Cardiac muscle cell (in vitro differentiated cells and primary cell): ENCODE measurements around the gene ZSCAN1. TPM values are rescaled to one million over a fixed set of nuclear protein-coding genes. Genes with fewer than 3 reads are reported as not detected.

Source experiments
- DNase-seq, 2 donors: peaks; one replicate each; pipeline versions ENCODE4 v3.0.0 to v3.0.0-alpha.2; 2010 to 2017; ENCODE audit warnings: low read depth in 1 of 2, low spot score in 1 of 2
- H3K27ac ChIP-seq: fragments of 200-600 bp; sonication (generic); 2 replicates; pipeline ENCODE4 v1.5.1; 2016
- H3K27me3 ChIP-seq: fragments of 200-600 bp; sonication (generic); 2 replicates; pipeline ENCODE4 v1.6.0; 2016; ENCODE audit warnings: control low read depth
- H3K36me3 ChIP-seq: fragments of 200-600 bp; sonication (generic); 2 replicates; pipeline ENCODE4 v1.5.1; 2016; ENCODE audit warnings: control low read depth
- H3K4me1 ChIP-seq: fragments of 200-600 bp; sonication (generic); 2 replicates; pipeline ENCODE4 v1.8.1; 2017; ENCODE audit warnings: low read depth, mild to moderate bottlenecking, mixed run types
- H3K4me3 ChIP-seq: fragments of 200-600 bp; sonication (generic); 2 replicates; pipeline ENCODE4 v1.5.1; 2016; ENCODE audit warnings: mild to moderate bottlenecking
- H3K9me3 ChIP-seq: fragments of 200-600 bp; sonication (generic); 2 replicates; pipeline ENCODE4 v1.5.1; 2017; ENCODE audit warnings: low read depth, mild to moderate bottlenecking, control low read depth
- CTCF ChIP-seq: IDR thresholded peaks from 2 replicates; pipeline ENCODE4 v1.5.1; 2012; ENCODE audit warnings: low read depth, mild to moderate bottlenecking, low read length
- polyA plus RNA-seq: library from polyadenylated mRNA; unstranded; fragments of >200 nt; fragmentation: Nextera tagmentation; extraction: Ambion mirVana; gene quantifications from 2 replicates; pipeline ENCODE4 v1.2.1, GENCODE V29; 2016
- total RNA-seq: library from RNA; depleted of rRNA; stranded (reverse); fragments of >200 nt; gene quantifications from 2 replicates; pipeline ENCODE4 v1.2.3, GENCODE V29; 2016

Gene ZSCAN1, protein sequence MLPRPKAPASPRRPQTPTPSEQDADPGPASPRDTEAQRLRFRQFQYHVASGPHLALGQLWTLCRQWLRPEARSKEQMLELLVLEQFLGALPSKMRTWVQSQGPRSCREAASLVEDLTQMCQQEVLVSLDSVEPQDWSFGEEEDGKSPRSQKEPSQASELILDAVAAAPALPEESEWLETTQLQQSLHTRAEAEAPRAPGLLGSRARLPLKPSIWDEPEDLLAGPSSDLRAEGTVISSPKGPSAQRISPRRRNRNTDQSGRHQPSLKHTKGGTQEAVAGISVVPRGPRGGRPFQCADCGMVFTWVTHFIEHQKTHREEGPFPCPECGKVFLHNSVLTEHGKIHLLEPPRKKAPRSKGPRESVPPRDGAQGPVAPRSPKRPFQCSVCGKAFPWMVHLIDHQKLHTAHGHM
- 31.9 and 38.4 TPM in 2 replicates for total RNA-seq
- 22.0 and 24.6 TPM in 2 replicates for polyA plus RNA-seq

- TF ChIP-seq CTCF = no peak
- no peaks in the 10 kb centered on the region for H3K4me1 ChIP-seq
- no peaks in the 10 kb centered on the region for H3K27me3 ChIP-seq
- peak; percentile 91 to 92 for DNase-seq
- no peaks in the 10 kb centered on the region for H3K36me3 ChIP-seq
- peak within 1 kb of the TSS; percentile 89 for H3K27ac ChIP-seq
- H3K9me3 ChIP-seq = no peaks in the 10 kb centered on the region
- H3K4me3 ChIP-seq = peak within 1 kb of the TSS; percentile 56
Measured at GRCh38 chr19:58033741-58034476, at the start of gene ZSCAN1. Gene ZSCAN1 (plus strand): TSS chr19:58034025. CDS start chr19:58037837, 3,812 bp downstream.

DNA sequence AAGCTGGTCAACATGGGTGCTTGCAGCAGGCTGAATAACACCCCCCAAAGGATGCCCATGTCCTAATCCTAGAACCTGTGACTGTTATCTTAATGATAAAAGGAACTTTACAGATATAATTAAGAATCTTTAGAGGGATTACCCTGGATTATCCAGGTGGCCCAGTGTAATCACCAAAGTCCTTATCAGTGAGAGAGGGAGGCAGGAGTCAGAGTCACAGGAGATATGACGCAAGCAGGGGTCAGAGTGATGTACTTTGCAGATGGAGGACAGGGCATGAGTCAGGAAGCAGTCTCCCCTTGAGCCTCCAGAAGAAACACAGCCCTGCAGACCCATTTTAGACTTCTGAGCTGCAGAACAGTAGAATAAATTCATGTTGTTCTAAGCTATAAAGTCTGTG is 41.0 kb upstream of the ZSCAN1 start:
- H3K9me3 ChIP-seq = no peaks in the 10 kb centered on the region
- H3K4me3 ChIP-seq = no peak overlapping the region
- no peak for TF ChIP-seq CTCF

DNA sequence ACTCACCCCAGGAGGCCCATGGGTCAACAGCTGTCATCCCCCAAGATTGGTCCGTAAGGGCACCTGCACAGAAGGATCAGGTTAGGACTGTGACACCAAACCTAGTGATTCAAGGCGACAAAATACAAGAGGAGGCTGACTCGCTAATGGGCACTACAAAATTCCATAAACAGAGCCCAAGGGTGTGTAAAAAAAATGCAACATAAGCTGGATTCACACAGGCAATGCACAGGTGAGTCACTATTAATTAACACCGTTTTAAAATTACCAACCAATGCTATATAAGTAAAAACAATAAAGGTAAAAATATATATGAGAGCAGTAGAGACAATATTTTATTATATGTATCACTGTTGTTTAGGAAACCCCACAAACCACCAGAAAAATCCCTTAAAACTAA is 33.1 kb upstream of the ZSCAN1 start:
- Histone ChIP-seq H3K27ac (no peak overlapping the region), H3K4me1 (peaks cover 11% of the 10 kb centered on the region), H3K27me3 (no peaks in the 10 kb centered on the region), H3K36me3 (peaks cover 25% of the 10 kb centered on the region), H3K4me3 (no peak overlapping the region), H3K9me3 (no peaks in the 10 kb centered on the region)
- TF ChIP-seq CTCF = no peak
- no peak for DNase-seq

More for the DNA sequence above, 41.0 kb upstream of the ZSCAN1 start:
- H3K36me3 ChIP-seq = peaks cover 38% of the 10 kb centered on the region
- no peak overlapping the region for H3K27ac ChIP-seq
- no peaks in the 10 kb centered on the region for H3K27me3 ChIP-seq
- H3K4me1 ChIP-seq = no peaks in the 10 kb centered on the region
- DNase-seq = no peak

DNA sequence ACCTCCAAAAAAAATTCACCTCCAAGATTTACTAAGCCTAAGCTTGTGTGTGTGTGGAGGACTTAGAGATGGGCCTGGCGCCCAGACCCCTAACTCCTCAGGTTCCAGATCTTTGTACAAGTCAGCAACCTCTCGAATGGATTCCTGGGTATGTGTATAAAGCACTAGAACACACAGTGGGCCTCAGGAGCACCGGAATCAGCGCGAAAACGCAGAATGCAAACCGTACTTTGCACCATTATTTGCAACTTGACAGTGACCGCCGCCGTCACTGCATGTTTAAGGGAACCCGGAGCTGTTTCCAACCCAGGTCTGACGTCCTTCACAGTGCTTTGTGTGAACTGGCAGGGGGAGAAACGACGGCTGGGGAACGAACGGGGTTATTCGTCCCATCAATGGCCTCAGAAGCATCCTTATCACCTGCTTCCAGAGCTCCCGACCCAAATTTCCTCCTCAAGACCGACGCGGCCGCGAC is 31.9 kb upstream of the ZSCAN1 start:
- Histone ChIP-seq H3K27me3 (no peaks in the 10 kb centered on the region), H3K4me3 (peak overlapping the region; percentile 71), H3K27ac (peak overlapping the region; percentile 96), H3K9me3 (no peaks in the 10 kb centered on the region), H3K36me3 (peaks cover 29% of the 10 kb centered on the region), H3K4me1 (peaks cover 11% of the 10 kb centered on the region)
- TF ChIP-seq CTCF = no peak
- peak in 1 of 2 donors; percentile 45 for DNase-seq

DNA sequence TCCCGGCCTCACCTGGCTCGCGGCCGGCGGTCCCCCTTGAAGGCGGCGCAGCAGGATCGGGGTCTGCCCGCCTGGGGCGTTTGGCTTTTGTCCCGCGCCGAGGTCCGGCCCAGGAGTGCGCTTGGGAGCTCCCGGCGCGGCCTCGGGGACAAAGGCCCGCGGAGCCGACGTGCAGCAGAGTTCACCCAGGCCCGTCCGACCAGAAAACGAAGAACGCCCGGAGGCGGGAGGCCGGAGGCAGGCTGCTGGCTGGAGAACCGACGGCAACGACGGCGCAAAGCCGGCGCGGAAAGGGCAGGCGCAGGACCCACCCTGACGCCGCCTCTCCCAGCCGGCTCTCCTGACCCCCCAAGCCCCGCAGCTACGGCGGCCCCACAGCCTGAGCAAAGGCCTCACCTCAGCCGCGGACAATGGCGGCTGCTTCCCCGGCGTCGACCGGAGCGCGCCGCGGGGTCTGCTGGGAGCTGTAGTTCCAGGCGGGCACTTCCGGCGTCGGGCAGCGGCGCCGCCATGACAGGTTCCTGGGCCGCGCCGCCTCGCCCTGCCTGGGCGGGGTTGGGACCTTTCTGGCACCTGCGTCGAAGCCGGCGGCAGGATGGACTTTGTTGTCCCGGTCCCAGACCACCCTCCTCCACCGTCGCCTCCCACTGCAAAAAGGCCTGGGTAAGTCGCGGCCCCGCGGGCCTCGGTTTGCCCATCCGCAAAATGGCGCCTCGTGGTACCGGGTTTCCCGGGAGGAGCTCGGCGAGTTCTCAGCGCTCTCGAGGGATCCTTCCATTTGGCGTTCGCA is 31.2 kb upstream of the ZSCAN1 start, which contains the start of gene ZNF606:
ZNF606 (minus strand) TSS at position 437 of the 790 bp plus-strand sequence. CDS start 1,501 bp downstream, outside the sequence.
- DNase-seq = peak; percentile 93 to 94
- Histone ChIP-seq H3K4me3 (peak within 1 kb of the TSS; percentile 71), H3K27ac (peak within 1 kb of the TSS; percentile 96), H3K27me3 (no peaks in the 10 kb centered on the region), H3K36me3 (peaks cover 24% of the 10 kb centered on the region), H3K9me3 (no peaks in the 10 kb centered on the region), H3K4me1 (peaks cover 11% of the 10 kb centered on the region)
- no peak for TF ChIP-seq CTCF
